WTC11 (cell line): ENCODE results near the gene GALK2.

Source experiments
- E2F4 ChIP-seq: sonication (generic); formaldehyde crosslinking; IDR thresholded peaks from 2 replicates; pipeline ENCODE4 v1.8.1; 2022; ENCODE audit warnings: low read depth, mild to moderate bottlenecking, moderate library complexity, missing genetic modification reagents, borderline replicate concordance
- ESRRA ChIP-seq: sonication (generic); formaldehyde crosslinking; IDR thresholded peaks from 2 replicates; pipeline ENCODE4 v1.8.1; 2022; ENCODE audit warnings: mild to moderate bottlenecking, missing genetic modification reagents, borderline replicate concordance
- FOXK1 ChIP-seq: sonication (generic); formaldehyde crosslinking; IDR thresholded peaks from 2 replicates; pipeline ENCODE4 v1.8.0; 2022; ENCODE audit warnings: mild to moderate bottlenecking, moderate library complexity, missing genetic modification reagents
- HMGXB4 ChIP-seq: sonication (generic); formaldehyde crosslinking; IDR thresholded peaks from 2 replicates; pipeline ENCODE4 v1.8.1; 2023; ENCODE audit warnings: mild to moderate bottlenecking, moderate library complexity, missing genetic modification reagents
- JUN ChIP-seq: sonication (generic); formaldehyde crosslinking; IDR thresholded peaks from 2 replicates; pipeline ENCODE4 v1.8.0; 2023; ENCODE audit warnings: mild to moderate bottlenecking, missing genetic modification reagents
- MYBL2 ChIP-seq: sonication (generic); formaldehyde crosslinking; IDR thresholded peaks from 2 replicates; pipeline ENCODE4 v1.8.1; 2023; ENCODE audit warnings: mild to moderate bottlenecking, moderate library complexity, missing genetic modification reagents
- NR3C1 ChIP-seq: sonication (generic); formaldehyde crosslinking; conservative IDR thresholded peaks from 2 replicates; pipeline ENCODE4 v1.8.1; 2023; ENCODE audit warnings: low read depth, mild to moderate bottlenecking, missing genetic modification reagents
- RELA ChIP-seq: sonication (generic); formaldehyde crosslinking; IDR thresholded peaks from 2 replicates; pipeline ENCODE4 v1.8.1; 2022; ENCODE audit warnings: missing genetic modification reagents, mild to moderate bottlenecking, borderline replicate concordance
- TCF7 ChIP-seq: sonication (generic); formaldehyde crosslinking; IDR thresholded peaks from 2 replicates; pipeline ENCODE4 v1.8.0; 2022; ENCODE audit warnings: mild to moderate bottlenecking, low read depth, missing genetic modification reagents, moderate library complexity
- TEAD1 ChIP-seq: sonication (generic); formaldehyde crosslinking; IDR thresholded peaks from 2 replicates; pipeline ENCODE4 v1.8.0; 2022; ENCODE audit warnings: mild to moderate bottlenecking, missing genetic modification reagents
- TF ChIP-seq, protein P1 (sequence below): fragments of 200-600 bp; IDR thresholded peaks from 2 replicates; pipeline ENCODE4 v1.8.0; 2022; ENCODE audit warnings: antibody characterized with exemption
- TF ChIP-seq, protein P2 (sequence below): sonication (generic); formaldehyde crosslinking; IDR thresholded peaks from 2 replicates; pipeline ENCODE4 v1.8.1; 2023; ENCODE audit warnings: mild to moderate bottlenecking, missing genetic modification reagents, moderate library complexity
- TF ChIP-seq, protein P3 (sequence below): sonication (generic); formaldehyde crosslinking; IDR thresholded peaks from 2 replicates; pipeline ENCODE4 v1.8.1; 2022; ENCODE audit warnings: mild to moderate bottlenecking, moderate library complexity, missing genetic modification reagents
- TF ChIP-seq, protein P4 (sequence below): sonication (generic); formaldehyde crosslinking; IDR thresholded peaks from 2 replicates; pipeline ENCODE4 v1.8.1; 2023; ENCODE audit warnings: mild to moderate bottlenecking, missing genetic modification reagents

DNA sequence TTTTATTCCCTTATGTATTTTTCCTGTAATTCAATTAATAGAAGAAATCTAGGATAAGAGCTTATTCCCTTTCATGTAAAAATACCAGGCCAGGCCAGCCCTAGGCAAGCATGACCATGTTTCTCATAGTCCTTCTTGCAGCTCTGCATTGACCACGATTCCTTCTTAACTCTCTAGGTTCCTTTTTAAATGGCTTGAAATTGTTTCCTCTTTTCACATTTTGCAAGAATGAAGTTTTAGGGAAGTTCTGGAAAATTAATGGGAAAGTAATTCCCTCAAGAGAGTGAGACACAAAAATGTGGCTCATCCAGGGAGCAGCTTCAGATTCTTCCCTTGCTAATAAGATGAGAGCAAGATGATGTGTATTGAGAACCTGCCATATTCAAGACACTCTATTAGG is 136.5 kb downstream of the GALK2 start:
- TF ChIP-seq, protein P1, sequence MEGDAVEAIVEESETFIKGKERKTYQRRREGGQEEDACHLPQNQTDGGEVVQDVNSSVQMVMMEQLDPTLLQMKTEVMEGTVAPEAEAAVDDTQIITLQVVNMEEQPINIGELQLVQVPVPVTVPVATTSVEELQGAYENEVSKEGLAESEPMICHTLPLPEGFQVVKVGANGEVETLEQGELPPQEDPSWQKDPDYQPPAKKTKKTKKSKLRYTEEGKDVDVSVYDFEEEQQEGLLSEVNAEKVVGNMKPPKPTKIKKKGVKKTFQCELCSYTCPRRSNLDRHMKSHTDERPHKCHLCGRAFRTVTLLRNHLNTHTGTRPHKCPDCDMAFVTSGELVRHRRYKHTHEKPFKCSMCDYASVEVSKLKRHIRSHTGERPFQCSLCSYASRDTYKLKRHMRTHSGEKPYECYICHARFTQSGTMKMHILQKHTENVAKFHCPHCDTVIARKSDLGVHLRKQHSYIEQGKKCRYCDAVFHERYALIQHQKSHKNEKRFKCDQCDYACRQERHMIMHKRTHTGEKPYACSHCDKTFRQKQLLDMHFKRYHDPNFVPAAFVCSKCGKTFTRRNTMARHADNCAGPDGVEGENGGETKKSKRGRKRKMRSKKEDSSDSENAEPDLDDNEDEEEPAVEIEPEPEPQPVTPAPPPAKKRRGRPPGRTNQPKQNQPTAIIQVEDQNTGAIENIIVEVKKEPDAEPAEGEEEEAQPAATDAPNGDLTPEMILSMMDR = no peak
- TF ChIP-seq TCF7 (no peak), JUN (CRISPR knock-in tag) (no peak), NR3C1 (no peak), ESRRA (CRISPR knock-in tag) (no peak), MYBL2 (no peak), FOXK1 (CRISPR knock-in tag) (no peak), E2F4 (no peak), RELA (CRISPR knock-in tag) (no peak), HMGXB4 (no peak), TEAD1 (CRISPR knock-in tag) (no peak)
- TF ChIP-seq, protein P2, sequence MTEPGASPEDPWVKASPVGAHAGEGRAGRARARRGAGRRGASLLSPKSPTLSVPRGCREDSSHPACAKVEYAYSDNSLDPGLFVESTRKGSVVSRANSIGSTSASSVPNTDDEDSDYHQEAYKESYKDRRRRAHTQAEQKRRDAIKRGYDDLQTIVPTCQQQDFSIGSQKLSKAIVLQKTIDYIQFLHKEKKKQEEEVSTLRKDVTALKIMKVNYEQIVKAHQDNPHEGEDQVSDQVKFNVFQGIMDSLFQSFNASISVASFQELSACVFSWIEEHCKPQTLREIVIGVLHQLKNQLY (CRISPR knock-in tag) = no peak
- TF ChIP-seq, protein P3, sequence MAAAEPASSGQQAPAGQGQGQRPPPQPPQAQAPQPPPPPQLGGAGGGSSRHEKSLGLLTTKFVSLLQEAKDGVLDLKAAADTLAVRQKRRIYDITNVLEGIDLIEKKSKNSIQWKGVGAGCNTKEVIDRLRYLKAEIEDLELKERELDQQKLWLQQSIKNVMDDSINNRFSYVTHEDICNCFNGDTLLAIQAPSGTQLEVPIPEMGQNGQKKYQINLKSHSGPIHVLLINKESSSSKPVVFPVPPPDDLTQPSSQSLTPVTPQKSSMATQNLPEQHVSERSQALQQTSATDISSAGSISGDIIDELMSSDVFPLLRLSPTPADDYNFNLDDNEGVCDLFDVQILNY = no peak
- TF ChIP-seq, protein P4, sequence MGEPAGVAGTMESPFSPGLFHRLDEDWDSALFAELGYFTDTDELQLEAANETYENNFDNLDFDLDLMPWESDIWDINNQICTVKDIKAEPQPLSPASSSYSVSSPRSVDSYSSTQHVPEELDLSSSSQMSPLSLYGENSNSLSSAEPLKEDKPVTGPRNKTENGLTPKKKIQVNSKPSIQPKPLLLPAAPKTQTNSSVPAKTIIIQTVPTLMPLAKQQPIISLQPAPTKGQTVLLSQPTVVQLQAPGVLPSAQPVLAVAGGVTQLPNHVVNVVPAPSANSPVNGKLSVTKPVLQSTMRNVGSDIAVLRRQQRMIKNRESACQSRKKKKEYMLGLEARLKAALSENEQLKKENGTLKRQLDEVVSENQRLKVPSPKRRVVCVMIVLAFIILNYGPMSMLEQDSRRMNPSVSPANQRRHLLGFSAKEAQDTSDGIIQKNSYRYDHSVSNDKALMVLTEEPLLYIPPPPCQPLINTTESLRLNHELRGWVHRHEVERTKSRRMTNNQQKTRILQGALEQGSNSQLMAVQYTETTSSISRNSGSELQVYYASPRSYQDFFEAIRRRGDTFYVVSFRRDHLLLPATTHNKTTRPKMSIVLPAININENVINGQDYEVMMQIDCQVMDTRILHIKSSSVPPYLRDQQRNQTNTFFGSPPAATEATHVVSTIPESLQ (CRISPR knock-in tag) = no peak
